NCI-H460 (cell line): Measurements from ENCODE around the gene SHISA9. TPM values are rescaled to one million over a fixed set of nuclear protein-coding genes. Genes with fewer than 3 reads are reported as not detected.

Experiments used
- DNase-seq: peaks from one replicate; pipeline ENCODE4 v3.0.0-alpha.2; 2016; ENCODE audit warnings: low read depth; ENCODE audit errors: extremely low read depth
- total RNA-seq: library from RNA; depleted of rRNA; stranded (reverse); fragments of >200 nt; shearing (Covaris generic); gene quantifications from 2 replicates; pipeline ENCODE4 v1.2.3, GENCODE V29; 2014

Gene SHISA9
- total RNA-seq, 1 experiment from 2014 or later, result 0.02 TPM

GRCh38 chr16:12942861-12943260 is 41.5 kb downstream of the SHISA9 start:
- DNase-seq, result no peak

DNA sequence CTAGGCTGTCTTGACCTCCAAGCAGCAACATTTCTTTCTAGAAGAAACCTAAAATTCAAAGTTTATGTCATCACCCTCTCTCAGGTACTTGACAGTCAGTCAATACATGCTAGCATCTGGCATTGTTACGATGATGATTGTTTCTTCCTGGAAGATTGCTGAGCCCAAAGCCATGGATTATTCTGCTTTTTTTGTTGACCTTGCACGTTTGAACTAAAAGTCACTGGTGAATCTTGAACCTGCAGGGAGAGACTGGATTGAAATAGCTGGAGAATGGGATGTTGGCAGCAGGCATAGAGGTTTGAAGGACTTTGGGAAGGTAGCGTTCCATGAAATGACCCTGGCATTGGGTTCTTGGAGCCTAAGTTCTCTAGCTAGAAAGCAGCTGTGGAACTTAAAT is 42.9 kb downstream of the SHISA9 start:
- no peak for DNase-seq

GRCh38 chr16:12951392-12951791 is 50.0 kb downstream of the SHISA9 start:
- DNase-seq, result no peak

GRCh38 chr16:12951976-12952375 is 50.6 kb downstream of the SHISA9 start:
- no peak for DNase-seq

DNA sequence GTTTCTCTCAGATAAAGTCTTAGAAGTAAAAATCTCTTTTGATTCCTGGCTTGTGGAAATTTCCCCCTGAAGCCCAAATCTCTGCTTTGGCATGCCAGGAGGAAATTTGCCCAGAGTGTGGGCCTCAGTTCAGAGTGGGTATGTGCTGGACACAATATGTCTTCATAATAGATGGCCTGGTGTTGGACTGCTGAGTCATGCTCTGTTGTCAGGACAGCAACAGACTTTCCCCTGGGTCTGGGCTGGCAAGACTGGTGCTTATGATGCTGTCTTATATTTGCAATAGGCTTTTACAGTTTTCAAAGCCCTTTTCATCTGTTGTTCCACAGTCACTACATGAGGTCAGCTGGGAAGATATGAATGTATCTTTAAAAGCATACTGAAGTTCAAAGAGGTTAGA is 57.0 kb downstream of the SHISA9 start:
- DNase-seq, result no peak

GRCh38 chr16:12959072-12959471 is 57.7 kb downstream of the SHISA9 start:
- no peak for DNase-seq

DNA sequence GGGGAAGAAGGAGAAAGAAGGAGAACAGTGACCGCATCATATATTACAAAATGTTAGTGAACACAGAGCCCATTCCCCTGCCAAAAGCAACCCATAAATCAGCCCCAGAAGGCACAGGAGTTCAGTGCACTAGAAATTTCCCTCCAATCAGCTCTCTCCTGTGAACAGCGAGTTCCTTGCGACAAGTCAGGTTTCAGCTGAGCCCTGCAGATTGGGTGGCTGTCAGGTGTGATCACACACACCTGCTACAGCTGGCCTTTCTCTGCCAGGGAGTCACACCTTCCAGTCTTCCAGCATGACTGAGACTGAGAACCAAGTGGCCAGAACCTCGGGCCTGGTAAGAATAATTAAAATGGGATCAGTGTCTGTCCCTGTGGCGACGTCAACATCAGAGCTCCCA is 60.2 kb downstream of the SHISA9 start:
- DNase-seq, result no peak

DNA sequence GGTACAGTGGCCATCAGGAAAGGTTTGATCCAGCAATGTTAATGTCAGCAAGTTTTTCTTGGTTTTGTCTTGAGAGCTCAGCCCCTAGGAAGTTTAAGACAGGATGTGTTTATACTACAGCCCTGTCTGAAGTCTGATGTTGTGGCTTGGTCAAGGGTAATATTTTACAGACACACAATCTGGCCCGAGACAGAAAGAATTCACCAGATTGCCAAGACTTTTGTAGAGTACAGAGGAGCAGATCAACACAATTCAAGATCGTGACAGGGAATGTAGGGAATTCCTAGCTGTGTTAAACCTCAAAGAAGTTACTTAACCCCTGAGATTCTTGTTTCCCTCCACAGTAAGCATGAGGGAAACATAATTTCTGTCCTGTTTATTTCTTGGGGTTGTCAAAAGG is 63.1 kb downstream of the SHISA9 start:
- DNase-seq, result no peak

- DNase-seq, result no peak
Measured at GRCh38 chr16:12965274-12965804, 63.9 kb downstream of the SHISA9 start.

- no peak for DNase-seq
Measured at GRCh38 chr16:12971241-12971640, 69.8 kb downstream of the SHISA9 start.

DNA sequence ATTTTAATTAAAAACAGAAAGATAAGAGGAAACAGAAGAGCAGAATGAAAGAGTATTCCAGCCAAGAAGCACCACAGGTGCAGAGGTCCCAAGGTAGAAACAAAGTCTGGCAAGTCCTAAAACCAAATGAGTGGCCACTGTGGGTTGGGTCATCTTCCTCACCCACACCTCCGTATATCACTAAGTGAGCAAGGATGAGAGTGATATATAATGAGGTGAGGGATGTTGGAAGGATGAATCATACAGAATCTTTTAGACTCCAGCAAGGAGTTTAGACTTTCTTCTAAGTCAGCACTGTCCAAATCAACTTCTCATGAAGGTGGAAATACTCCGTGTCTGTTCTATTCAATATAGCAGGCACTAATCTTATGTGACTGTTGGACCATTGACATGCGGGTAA is 70.8 kb downstream of the SHISA9 start:
- no peak for DNase-seq

DNA sequence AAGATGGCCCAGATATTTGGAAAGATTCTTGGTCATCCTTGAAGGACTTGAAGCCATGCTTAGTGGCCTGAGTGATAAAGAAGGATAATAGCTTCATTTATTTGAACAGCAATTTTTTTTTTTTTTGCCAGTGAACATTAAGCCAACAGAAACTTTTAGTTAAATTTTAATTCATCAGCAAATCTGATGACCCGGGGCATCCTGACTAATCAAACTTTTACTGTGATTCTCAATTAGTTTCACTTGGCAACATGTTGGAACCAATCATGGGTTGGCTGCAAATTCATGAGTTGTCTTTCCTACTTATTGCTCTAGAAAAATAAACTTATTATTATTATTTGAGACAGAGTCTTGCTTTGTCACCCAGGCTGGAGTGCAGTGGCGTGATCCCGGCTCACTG is 74.4 kb downstream of the SHISA9 start:
- no peak for DNase-seq

DNA sequence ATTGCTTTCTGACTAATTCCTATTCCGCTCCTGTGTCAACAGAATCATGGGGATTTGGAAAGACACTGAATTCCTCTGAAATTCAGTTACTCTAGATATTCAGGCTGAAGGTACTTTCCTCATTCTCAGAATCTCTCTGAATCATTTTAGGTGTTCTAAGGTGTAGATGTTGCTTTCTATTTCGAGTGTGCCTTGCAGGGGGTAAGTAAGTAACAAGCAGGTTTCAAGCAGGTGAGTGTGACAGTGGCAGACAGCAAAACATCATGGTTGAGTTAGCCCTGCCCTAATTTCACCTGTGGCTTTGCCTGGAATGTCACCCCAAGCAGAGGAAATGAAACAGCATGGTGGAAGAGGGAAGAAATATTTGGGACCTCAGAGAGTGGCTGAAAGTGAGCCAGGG is 75.1 kb downstream of the SHISA9 start:
- DNase-seq, result no peak

DNA sequence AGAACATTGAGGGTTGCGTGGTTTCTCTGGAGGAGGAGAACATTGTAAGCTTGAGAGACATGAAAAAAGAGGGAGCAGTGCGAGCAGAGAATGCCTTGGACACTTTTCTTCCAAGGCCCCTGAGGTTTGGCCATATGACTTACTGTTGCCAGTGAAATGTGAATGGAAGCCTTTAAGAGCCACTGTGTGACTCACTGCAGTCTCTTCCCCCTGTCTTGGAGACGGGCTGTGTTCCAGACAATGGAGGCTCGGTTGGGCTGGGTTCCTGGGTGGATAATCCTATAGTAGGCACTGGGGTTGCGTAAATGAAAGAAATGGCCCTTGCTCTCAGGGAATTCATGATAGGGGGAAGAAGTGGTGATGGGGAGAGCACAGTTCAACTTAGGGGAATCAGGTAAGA is 75.5 kb downstream of the SHISA9 start:
- DNase-seq, result no peak

DNA sequence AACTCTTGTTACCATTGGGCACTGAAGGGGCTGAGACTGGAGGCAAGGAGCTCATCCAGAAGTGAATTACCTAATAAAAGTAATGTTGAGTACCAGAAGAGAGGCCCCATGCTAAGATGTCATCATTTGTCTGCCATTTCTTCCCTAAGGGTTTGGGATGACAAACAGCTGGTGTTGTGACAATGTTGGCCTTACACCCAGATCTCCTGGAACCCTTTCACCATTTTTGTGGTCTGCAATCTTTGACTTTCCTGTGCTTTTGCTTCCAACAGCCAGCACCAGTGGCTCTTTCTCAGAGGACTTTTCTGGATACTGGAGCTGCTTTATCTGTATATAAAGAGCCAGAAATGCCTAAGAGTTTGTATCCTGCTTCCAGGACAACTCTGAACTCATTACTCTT is 84.1 kb downstream of the SHISA9 start:
- no peak for DNase-seq

- no peak for DNase-seq
Measured at GRCh38 chr16:12988071-12988470, 86.7 kb downstream of the SHISA9 start.

GRCh38 chr16:12992066-12992465 is 90.7 kb downstream of the SHISA9 start:
- DNase-seq, result no peak

GRCh38 chr16:12994402-12994801 is 93.0 kb downstream of the SHISA9 start:
- no peak for DNase-seq

GRCh38 chr16:12995721-12996372 is 94.4 kb downstream of the SHISA9 start:
- no peak for DNase-seq

DNA sequence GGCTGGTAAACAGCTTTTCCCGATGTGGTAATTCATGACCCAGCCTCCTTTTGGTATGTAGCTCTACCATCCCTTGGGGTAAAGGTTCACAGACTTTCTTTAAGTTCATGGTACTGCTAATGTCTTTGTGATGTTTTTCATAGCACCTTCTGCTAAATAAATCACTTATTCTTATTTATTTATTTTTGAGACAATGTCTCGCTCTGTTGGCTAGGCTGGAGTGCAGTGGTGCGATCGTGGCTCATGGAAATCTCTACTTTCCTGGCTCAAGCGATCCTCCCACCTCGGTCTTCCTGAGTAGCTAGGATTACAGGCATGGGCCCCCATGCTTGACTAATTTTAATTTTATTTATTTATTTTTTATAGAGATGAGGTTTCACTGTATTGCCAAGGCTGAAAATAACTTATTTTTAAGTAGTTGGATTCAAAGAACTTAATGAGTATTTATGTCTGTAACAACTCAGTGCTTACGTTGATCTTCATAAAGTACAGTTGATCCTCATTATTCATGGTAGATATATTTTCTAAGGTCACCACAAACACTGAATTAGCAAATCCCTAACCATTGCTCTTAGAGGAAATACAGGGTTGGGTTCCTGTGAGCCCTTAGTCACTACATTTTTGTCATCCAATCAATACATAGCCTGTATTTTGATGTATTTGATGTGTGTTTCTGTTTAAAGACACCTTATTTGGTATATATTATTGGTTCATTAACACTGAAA is 97.1 kb downstream of the SHISA9 start:
- no peak for DNase-seq

DNA sequence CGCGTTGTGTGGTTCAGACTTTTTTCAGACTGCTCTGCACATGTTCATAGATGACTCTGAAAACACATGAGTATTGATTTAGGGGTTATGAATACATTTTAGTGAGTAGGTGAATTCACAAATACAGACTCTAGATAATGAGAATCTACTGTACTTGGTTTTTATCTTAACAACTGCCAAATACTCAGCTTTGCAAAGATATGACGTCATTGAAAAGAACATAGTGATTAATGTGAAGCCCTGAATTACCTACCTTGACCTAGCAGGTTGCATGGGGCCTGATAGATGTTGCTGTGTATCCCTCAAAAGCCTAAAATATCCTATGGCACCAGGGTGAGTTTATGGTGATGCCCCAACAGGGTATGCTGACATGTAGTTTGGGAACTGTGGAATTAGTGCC is 98.0 kb downstream of the SHISA9 start:
- DNase-seq, result no peak

- DNase-seq, result no peak
Measured at GRCh38 chr16:13005721-13006247, 104.4 kb downstream of the SHISA9 start.
